ENCODE data around the gene SLC10A1. TPM values are rescaled to one million over a fixed set of nuclear protein-coding genes. Genes with fewer than 3 reads are reported as not detected.

Gene SLC10A1
- not detected in 2 replicates for polyA plus RNA-seq (2011; rRNA removed)
- not detected in 2 replicates for polyA minus RNA-seq (2011; rRNA and poly(A)+ RNA removed)

DNA sequence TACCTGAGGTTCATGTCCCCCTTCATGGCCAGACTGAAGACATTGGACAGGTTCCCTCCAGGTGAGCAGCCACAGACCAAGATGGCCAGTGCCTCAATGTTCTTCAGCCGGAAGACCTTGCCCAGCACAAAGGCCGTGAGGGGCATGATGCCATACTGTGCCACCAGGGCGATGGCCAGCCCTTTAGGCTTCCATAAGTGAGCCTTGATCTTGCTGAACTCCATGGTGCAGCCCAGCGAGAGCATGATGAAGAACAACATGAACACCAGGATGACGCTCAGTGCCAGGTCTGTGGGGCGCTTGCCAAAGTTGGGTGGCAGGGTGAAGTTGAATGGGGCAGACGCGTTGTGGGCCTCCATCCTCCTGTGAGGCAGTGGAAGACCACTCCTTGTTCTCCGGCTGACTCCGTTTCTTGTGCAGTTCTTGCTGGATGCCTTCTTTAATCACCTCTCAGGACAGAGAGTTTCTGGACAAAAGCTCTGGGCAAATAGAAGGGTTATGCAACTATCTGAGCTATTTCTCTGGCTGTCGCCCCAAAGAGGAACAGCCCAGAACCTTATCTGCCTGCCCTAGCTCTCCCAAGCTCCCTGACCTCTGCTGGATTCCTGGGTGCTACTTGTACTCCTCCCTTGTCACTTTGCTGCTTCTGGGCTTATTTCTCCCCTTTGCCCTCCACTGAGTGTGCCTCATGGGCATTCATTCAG lies at the start of gene SLC10A1:
Gene SLC10A1 (minus strand): TSS at position 445 of the 704 bp plus-strand sequence. CDS start 86 bp downstream, at position 359.
- H3K9me3 ChIP-seq (ENCODE audit: control insufficient read depth, insufficient read depth, low read length): no peaks in the 10 kb centered on the region
- CTCF ChIA-PET: no interaction called here
- no peaks in the 10 kb centered on the region for H3K27me3 ChIP-seq (ENCODE audit: control insufficient read depth, insufficient read depth, low read length)
- POLR2A ChIA-PET: no interaction called here
- TF ChIP-seq, protein P1, sequence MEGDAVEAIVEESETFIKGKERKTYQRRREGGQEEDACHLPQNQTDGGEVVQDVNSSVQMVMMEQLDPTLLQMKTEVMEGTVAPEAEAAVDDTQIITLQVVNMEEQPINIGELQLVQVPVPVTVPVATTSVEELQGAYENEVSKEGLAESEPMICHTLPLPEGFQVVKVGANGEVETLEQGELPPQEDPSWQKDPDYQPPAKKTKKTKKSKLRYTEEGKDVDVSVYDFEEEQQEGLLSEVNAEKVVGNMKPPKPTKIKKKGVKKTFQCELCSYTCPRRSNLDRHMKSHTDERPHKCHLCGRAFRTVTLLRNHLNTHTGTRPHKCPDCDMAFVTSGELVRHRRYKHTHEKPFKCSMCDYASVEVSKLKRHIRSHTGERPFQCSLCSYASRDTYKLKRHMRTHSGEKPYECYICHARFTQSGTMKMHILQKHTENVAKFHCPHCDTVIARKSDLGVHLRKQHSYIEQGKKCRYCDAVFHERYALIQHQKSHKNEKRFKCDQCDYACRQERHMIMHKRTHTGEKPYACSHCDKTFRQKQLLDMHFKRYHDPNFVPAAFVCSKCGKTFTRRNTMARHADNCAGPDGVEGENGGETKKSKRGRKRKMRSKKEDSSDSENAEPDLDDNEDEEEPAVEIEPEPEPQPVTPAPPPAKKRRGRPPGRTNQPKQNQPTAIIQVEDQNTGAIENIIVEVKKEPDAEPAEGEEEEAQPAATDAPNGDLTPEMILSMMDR (IDR thresholded peaks at IDR 0.05; ENCODE audit: low read depth, low read length): no peak
- H3K4me3 ChIP-seq (ENCODE audit: low read depth, low read length): no peak within 1 kb of the TSS
- DNase-seq (ENCODE audit: low read depth, low spot score): no peak
- no peak within 1 kb of the TSS for H3K27ac ChIP-seq (ENCODE audit: low read depth, low read length)

DNA sequence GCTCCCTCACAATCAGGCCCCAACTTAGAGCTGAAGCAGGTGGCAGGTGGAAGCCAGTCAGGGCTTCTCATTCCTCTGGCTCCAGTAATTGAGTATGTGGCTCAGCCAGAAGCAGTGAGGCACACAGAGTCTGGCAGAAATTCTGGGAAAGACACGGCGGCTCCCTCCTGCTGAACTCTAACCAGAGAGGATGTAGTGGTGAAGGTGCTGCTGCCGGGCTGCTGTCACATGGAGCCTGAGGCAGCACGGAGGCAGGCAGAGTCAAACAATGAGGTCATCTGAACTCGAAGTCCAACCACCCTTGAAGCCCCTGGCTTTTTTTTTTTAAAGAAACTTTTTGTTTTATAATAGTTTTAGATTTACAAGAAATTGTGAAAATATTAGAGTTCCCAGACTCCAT lies 48.7 kb upstream of the SLC10A1 start:
- no peak overlapping the region for H3K27ac ChIP-seq (ENCODE audit: low read depth, low read length)
- ChIA-PET POLR2A (no interaction called here), CTCF (interaction anchor here (1.1 to 1.4 kb wide), 2 partner anchors 182 to 228 kb away, joined by 3 to 4 read pairs; no protein-coding TSS in a partner anchor)
- no peaks in the 10 kb centered on the region for H3K9me3 ChIP-seq (ENCODE audit: control insufficient read depth, insufficient read depth, low read length)
- peaks cover 28% of the 10 kb centered on the region for H3K27me3 ChIP-seq (ENCODE audit: control insufficient read depth, insufficient read depth, low read length)
- DNase-seq (ENCODE audit: low read depth, low spot score): no peak
- no peak overlapping the region for H3K4me3 ChIP-seq (ENCODE audit: low read depth, low read length)
- TF ChIP-seq, protein P1 (IDR thresholded peaks at IDR 0.05; ENCODE audit: low read depth, low read length): no peak

DNA sequence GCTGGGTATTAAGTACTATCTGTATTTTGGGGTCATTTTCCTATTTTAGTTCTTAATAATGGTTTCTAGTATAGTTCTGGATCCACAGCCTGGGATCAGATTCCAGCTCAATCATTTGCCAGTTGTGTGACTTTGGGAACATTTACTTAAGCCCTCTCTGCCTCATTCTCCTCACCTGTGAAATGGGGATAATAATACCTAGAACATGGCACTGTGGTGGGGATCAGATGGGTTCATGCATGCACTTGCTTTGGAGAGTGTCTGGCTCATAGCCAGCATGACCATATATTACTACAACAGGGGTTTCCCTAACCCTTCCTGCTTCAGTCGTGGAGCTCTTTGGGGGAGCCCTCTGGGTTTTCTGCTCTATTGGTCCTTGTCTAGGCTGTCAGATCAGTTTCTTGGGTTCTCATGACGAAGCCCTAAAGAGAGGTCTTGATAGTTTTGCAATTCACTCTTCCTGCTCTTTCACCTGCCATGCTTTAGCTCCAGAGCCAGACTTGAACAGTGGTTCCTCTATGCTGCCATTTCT lies 48.1 kb upstream of the SLC10A1 start:
- CTCF ChIA-PET: interaction anchor here (1.4 kb wide), 1 partner anchor 229 kb away, joined by 4 read pairs; no protein-coding TSS in a partner anchor
- POLR2A ChIA-PET: no interaction called here
- DNase-seq (ENCODE audit: low read depth, low spot score): no peak
- Histone ChIP-seq H3K9me3 (ENCODE audit: control insufficient read depth, insufficient read depth, low read length) (no peaks in the 10 kb centered on the region), H3K27me3 (ENCODE audit: control insufficient read depth, insufficient read depth, low read length) (peaks cover 31% of the 10 kb centered on the region), H3K4me3 (ENCODE audit: low read depth, low read length) (no peak overlapping the region), H3K27ac (ENCODE audit: low read depth, low read length) (no peak overlapping the region)
- TF ChIP-seq, protein P1 (IDR thresholded peaks at IDR 0.05; ENCODE audit: low read depth, low read length): no peak

DNA sequence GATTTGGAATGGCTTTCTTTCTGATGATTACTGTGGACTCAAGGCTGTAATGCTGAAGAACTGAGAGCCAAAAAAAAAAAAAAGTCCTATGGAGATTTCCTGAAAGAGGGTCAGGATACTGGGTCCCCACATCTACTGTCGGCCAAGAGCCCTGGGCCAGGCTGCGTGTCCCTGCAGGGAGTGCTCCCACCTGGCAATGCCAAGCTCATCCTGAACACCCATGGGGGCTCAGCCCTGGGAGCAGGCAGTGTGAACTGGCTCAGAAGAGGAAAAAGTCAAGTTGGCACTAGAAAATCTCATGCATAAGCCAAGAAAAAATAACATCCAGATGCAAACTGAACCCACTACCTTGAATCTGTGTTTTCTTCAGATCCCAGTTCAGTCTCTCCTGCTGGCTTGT lies 47.1 kb upstream of the SLC10A1 start:
- ChIA-PET CTCF (interaction anchor here (0.6 kb wide), 1 partner anchor 669 kb away, joined by 7 read pairs; no protein-coding TSS in a partner anchor), POLR2A (no interaction called here)
- Histone ChIP-seq H3K9me3 (ENCODE audit: control insufficient read depth, insufficient read depth, low read length) (no peaks in the 10 kb centered on the region), H3K27ac (ENCODE audit: low read depth, low read length) (no peak overlapping the region), H3K4me3 (ENCODE audit: low read depth, low read length) (no peak overlapping the region), H3K27me3 (ENCODE audit: control insufficient read depth, insufficient read depth, low read length) (peaks cover 31% of the 10 kb centered on the region)
- no peak for DNase-seq (ENCODE audit: low read depth, low spot score)
- TF ChIP-seq, protein P1 (IDR thresholded peaks at IDR 0.05; ENCODE audit: low read depth, low read length): no peak
